ENCODE data around the gene CDH11. TPM values are rescaled to one million over a fixed set of nuclear protein-coding genes. Genes with fewer than 3 reads are reported as not detected.

The CDH11 gene
- total RNA-seq, 4 donors from 2014 or later, result 4.0 to 14.2 (median 8.6) TPM

DNA sequence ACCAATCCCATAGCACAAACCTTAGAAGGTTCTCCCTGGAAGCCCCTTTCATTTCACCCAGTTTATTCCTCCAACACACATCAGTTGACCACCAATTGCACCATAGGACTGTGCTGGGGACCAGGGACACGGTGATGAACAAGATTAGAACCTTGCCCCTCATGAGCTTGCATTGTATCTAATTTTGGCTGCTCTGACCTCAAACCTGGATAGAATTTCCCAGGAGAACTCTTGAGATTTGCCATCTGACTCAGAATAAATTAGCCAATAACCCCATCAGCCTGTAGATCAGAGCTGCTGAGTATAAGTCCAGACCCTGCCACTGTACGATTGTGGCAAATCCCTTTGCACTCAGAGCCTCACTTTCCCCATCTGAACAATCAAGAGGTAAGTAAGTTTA lies 52.1 kb downstream of the CDH11 start:
- DNase-seq, result peak in 1 of 2 donors; percentile 35
- TF ChIP-seq POLR2A (IDR thresholded peaks at IDR 0.05), result no peak
- TF ChIP-seq CTCF (IDR thresholded peaks at IDR 0.05 in 4 of 5, conservative IDR thresholded peaks at IDR 0.05 in 1 of 5), result no peak
- no peaks in the 10 kb centered on the region for H3K27me3 ChIP-seq
- H3K27ac ChIP-seq, result peak overlapping the region; percentile 86 to 93 (median 92)
- intact Hi-C loops (cut with DNase I; ENCODE audit: low total_unique reads) (loop anchor here (5.0 to 10.0 kb wide), 4 partner anchors 817 to 965 kb away; no protein-coding TSS in a partner anchor), in situ Hi-C loops (cut with MboI; ENCODE audit: low sequenced_read_pairs in 4 of 4) (no loop called here)
- no peaks in the 10 kb centered on the region for H3K9me3 ChIP-seq
- peaks cover 36 to 45% of the 10 kb centered on the region in 2 donors for H3K4me1 ChIP-seq
- no peak overlapping the region for H3K4me3 ChIP-seq
- H3K36me3 ChIP-seq, result no peaks in the 10 kb centered on the region
- peak; percentile 4 to 22 for ATAC-seq

- no peak overlapping the region for H3K4me3 ChIP-seq
- intact Hi-C loops (cut with DNase I; ENCODE audit: low total_unique reads), result loop anchor here (5.0 kb wide), 1 partner anchor 907 kb away; no protein-coding TSS in a partner anchor
- no peak for ATAC-seq
- DNase-seq, result no peak
- no peaks in the 10 kb centered on the region for H3K9me3 ChIP-seq
- H3K4me1 ChIP-seq, result peaks cover 36 to 45% of the 10 kb centered on the region in 2 donors
- in situ Hi-C loops (cut with MboI; ENCODE audit: low sequenced_read_pairs in 4 of 4), result no loop called here
- no peaks in the 10 kb centered on the region for H3K36me3 ChIP-seq
- H3K27me3 ChIP-seq, result no peaks in the 10 kb centered on the region
- H3K27ac ChIP-seq, result peak overlapping the region; percentile 86 to 93 (median 92)
- no peak for TF ChIP-seq POLR2A (IDR thresholded peaks at IDR 0.05)
- no peak for TF ChIP-seq CTCF (IDR thresholded peaks at IDR 0.05 in 4 of 5, conservative IDR thresholded peaks at IDR 0.05 in 1 of 5)
Measured at GRCh38 chr16:65069065-65069464, 52.8 kb downstream of the CDH11 start.

DNA sequence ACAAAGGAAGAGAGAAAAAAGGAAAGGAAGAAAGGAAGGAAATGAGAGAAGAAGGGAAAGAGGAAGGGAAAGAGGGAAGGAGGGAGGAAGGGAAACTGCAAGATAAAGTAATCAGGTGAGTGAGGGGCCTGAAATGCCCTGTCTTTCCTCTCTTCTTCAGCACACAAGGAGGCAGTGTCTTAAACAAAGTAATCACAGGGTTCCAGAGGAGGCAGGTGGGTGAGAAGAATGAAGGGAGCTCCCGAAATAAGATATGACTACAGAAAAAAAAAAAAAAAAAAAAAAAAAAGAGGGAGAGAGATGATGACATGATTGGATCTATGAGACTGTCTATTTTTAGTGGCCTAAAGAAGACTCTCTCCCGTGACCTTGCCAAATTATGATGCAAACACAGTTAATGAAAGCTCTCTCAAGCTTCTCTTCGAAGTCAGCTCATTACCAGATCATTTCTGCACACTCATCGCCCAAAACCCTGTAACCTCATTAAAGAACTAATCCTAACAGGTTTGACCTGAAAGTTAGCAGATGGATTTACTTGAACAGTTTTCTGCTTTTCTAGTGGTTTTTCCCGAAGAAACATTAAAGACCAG lies 53.6 kb downstream of the CDH11 start:
- H3K27ac ChIP-seq, result peak overlapping the region; percentile 86 to 93 (median 92)
- ATAC-seq, result peak; percentile 31 to 53

GRCh38 chr16:65066651-65067050 lies 55.2 kb downstream of the CDH11 start:
- ATAC-seq, result no peak
- no peaks in the 10 kb centered on the region for H3K9me3 ChIP-seq
- no peak overlapping the region for H3K27ac ChIP-seq
- in situ Hi-C loops (cut with MboI; ENCODE audit: low sequenced_read_pairs in 4 of 4) (no loop called here), intact Hi-C loops (cut with DNase I; ENCODE audit: low total_unique reads) (loop anchor here (5.0 kb wide), 1 partner anchor 904 kb away; no protein-coding TSS in a partner anchor)
- TF ChIP-seq CTCF (IDR thresholded peaks at IDR 0.05 in 4 of 5, conservative IDR thresholded peaks at IDR 0.05 in 1 of 5) (no peak), POLR2A (IDR thresholded peaks at IDR 0.05) (no peak)
- DNase-seq, result no peak
- no peak overlapping the region for H3K4me3 ChIP-seq
- peaks cover 30 to 38% of the 10 kb centered on the region in 2 donors for H3K4me1 ChIP-seq
- H3K27me3 ChIP-seq, result no peaks in the 10 kb centered on the region
- H3K36me3 ChIP-seq, result no peaks in the 10 kb centered on the region

More for the DNA sequence above, 53.6 kb downstream of the CDH11 start:
- intact Hi-C loops (cut with DNase I; ENCODE audit: low total_unique reads), result loop anchor here (1.0 to 5.0 kb wide), 2 partner anchors 50 to 906 kb away; no protein-coding TSS in a partner anchor
- H3K27me3 ChIP-seq, result no peaks in the 10 kb centered on the region
- TF ChIP-seq POLR2A (IDR thresholded peaks at IDR 0.05), result peak in 1 of 2 donors; percentile 22
- peak in 2 of 5 experiments; percentile 10 to 16 for TF ChIP-seq CTCF (IDR thresholded peaks at IDR 0.05 in 4 of 5, conservative IDR thresholded peaks at IDR 0.05 in 1 of 5)
- H3K4me3 ChIP-seq, result peak overlapping the region in 2 of 4 donors; percentile 1 to 17
- H3K36me3 ChIP-seq, result no peaks in the 10 kb centered on the region
- peak; percentile 31 to 46 for DNase-seq
- in situ Hi-C loops (cut with MboI; ENCODE audit: low sequenced_read_pairs in 4 of 4), result no loop called here
- H3K9me3 ChIP-seq, result no peaks in the 10 kb centered on the region
- peaks cover 36 to 45% of the 10 kb centered on the region in 2 donors for H3K4me1 ChIP-seq

Data from gastrocnemius medialis (tissue), 4 donors.